Activated effector memory CD4-positive, alpha-beta T cell treated with anti-CD3 and anti-CD28 coated beads, Interleukin-2, amount 50 U/mL, for 16 hours (primary cell): ENCODE measurements around the gene QRICH1.

Experiments used
- DNase-seq: peaks from one replicate; pipeline ENCODE4 v3.0.0-alpha.2; 2020

The QRICH1 gene, protein sequence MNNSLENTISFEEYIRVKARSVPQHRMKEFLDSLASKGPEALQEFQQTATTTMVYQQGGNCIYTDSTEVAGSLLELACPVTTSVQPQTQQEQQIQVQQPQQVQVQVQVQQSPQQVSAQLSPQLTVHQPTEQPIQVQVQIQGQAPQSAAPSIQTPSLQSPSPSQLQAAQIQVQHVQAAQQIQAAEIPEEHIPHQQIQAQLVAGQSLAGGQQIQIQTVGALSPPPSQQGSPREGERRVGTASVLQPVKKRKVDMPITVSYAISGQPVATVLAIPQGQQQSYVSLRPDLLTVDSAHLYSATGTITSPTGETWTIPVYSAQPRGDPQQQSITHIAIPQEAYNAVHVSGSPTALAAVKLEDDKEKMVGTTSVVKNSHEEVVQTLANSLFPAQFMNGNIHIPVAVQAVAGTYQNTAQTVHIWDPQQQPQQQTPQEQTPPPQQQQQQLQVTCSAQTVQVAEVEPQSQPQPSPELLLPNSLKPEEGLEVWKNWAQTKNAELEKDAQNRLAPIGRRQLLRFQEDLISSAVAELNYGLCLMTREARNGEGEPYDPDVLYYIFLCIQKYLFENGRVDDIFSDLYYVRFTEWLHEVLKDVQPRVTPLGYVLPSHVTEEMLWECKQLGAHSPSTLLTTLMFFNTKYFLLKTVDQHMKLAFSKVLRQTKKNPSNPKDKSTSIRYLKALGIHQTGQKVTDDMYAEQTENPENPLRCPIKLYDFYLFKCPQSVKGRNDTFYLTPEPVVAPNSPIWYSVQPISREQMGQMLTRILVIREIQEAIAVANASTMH

DNA sequence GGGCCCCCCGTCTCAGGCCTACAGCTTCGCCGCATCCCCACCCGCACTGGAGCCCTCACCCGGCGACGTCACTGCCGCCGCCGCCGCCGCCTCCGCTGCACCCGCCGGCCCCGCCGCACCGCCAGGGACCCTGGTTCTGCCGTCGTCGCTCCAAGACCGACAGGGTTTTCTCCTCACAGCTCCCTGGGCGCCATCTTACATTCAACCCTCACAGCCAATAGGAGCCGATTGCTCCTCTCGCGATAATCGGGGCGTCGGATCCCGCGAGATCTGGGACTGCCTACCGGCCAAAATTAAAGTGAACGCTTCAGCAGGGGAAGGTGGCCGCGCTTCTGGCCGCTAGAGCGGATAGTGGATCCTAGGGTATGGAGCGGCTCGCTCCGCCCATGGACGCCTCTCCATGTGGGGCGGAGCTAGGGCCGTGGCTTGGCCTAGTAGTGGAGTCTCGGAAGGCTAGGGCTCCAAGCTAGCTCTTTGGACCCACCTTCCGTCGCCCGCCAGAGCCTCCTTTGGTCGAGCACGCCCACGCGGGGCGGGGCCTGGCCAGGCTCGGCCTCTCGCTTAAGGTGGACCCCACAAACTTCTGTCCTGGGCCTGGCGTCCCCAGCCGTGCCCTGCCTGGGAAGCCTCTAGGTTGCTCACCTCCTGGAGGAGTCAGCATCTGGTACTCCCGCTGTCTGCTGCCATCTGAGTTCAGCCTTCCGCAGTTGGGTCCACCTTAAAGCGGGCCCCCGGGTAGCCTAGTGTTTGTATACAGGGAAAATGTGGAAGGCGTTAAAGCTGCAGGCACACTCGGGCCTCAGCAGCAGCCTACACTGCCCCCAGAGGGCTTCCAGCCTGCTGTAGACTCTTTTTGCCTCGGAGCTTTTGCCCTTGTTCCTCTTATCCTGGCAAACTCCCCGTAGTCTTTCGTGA is at the start of gene QRICH1:
Gene QRICH1 (minus strand): TSS at position 219 of the 915 bp plus-strand sequence. CDS start 17,054 bp downstream, outside the sequence.
- peak; percentile 97 for DNase-seq

DNA sequence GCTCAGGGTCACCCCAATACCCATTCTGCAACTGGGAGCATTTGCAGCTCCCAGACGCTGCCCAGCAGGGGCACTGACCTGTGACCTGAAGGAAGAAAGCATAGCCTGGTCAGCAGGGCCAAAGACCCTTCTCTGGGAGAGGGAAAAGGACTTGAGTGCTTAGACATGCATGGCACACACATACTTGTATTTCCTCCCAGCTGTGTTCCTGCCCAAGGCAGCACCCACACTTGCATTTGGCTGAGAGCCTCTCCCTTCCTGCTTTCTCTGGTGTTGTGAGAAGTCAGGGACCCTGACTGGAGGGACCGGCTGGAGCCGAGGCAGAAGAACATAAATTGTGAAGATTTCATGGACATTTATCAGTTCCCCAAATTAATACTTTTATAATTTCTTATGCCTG is 46.2 kb upstream of the QRICH1 start:
- DNase-seq: no peak

DNA sequence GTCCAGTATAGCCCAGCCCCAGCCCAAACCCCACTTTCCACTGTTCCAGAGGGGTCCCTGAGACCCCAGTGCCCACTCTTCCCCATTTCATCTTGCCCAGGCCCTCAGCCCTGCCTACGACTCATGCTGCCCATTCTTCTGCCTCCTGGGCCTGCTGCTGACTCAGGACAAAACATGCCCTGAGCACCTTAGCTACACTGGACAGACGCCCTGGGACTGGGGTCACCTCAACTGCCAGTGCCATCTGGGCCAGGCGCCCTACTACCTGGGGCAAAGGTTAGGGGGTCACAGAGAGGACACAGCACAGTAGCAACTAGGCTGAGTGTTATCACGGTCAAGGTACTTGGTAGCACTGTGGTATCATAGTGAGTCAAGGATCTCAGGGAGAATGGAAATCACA is 41.6 kb upstream of the QRICH1 start:
- no peak for DNase-seq

DNA sequence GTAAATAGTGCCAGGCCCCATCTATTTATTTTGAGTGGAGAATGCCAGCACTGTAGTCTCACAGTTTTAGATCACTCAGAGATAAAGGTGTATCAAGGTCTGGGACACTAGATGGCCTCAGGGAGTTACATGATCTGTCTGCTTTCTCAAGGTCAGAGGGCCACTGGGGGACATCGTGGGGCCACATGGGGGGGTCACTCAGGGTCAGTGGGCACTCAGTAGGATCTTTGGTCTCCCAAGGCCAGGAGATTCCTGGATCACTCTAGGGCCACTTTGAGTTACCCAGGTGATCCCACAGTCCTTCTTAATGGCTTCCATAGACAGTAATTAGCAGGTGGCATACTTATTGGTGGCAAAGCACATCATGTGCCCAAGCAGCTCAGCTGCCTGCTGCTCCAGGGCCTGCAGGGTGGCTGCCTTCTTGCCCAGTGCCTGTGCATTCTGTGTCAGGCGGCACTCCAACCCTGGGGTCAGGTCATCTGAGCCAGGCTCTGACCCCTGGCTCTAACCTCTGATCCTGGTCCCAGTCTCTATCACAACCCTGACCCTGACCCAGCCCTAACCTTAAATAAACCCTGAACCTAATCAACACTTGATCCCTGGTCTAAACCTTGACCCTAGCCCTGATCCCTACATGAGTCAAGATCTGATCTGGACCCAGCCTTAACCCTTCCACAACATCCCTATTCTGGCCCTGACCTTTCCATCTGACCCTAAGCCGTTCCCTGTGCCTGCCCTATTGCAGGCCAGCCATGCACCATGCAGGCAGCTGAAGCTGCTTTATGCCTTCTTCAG is 40.8 kb upstream of the QRICH1 start:
- DNase-seq: no peak

DNA sequence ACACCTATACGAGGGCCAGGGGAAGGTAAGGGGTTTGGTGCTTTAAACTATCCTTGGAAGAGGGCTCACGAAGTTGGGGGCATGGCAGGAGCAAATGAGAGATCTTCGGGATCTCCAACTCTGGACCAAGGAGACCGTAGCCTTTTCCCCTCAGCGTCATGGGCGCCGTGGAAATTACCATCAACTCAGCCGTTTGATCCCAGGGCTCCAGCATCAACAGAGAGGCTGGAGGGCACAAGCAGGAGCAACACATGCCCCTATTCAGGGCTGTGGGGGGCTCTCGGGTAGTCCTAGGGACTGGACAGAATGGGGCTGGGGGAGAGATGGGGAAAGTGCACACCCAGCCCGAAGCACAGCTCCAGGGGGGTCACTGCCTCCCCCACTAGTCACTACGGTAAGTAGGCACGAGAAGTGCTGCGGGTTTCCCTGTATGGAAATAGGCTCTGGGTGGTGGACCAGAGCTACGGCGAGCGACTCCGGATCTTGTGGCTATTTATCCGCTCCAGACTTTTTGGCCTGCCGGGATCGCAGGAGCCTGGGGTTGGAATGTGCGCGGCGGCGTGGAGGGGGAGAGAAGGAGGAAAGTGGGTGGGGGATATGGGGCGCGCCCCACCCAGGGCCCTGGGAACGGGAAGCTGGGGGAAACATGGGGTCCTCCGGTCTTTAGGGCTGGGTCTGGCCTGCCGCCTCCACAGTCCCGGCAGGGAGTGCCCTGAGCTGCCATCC is 39.5 kb upstream of the QRICH1 start:
- no peak for DNase-seq

DNA sequence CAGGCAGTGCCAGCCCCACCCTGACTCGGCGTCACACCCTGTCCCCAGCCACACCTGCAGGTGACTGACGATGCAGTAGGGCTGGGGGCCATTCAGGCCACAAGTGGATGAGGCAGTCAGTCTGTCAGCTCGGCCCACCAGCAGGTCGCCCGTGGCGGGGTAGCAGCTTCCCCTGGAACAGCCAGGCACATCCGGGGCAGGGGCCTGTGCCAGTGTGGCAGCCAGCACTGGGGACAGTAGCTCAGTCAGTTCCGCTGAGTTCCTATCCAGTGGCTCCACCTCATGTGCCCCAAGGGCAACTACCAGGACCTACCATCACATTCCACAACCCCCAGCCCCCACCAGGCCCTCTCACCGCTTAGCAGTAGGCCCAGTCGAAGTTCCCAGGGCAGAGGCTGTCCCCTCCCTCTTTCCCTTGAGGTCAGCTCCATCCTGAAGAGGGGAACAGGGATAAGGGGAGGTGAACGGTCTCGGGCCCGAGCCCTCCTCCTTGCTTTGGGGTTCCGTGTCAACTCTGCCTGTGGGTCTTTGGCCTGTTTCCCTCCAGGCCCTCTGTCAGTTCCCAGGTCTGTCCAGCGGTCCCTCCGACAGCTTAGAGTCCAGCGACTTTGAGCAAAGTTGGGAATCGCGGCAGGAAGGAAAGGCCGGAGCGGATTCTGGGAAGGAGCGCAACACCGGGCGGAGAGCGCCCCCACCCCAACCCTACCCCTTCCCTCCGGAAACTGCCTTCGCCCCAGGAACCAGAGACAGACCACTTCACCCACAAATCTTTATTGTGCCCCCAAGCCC is 38.8 kb upstream of the QRICH1 start, which contains the start of gene LAMB2:
Gene LAMB2 (minus strand): TSS at position 614 of the 789 bp plus-strand sequence. CDS start 183 bp downstream, at position 431.
- DNase-seq: no peak

DNA sequence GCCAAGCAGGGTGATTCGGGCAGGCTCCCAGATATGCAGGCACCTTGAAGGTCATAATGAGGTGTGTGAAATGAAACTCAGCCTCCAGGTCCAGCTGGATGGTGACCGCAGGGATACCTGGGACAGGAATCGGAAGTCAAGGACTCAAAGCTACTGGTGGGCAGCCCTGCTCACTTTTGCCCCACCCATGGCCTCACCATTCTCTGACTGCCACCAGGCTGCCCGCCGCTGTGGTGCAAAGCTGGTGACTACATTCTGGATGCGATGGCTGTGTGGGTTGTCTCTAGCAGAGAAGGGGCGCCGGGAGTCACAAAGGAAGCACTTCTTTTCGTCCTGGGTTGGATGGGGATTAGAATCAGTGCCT is 38.2 kb upstream of the QRICH1 start:
- DNase-seq: no peak

DNA sequence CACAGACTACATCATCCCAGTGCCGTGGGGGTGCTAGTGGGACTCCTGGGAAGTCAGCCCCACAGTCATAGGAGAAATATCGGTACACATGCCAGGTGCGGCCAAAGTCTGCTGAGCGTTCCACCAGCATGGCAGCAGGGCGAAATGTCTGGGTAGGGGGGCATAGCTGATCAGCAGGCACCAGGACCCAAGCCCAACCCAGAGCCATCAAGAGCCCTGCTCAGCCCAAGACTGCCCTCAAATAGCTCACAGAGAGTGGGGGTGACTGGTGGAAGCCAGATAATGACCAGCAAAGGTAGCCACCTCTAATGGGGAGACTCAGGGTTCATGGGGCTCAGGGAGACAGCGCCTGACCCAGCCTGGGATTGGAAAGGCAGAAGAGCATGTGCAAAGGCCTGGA is 37.7 kb upstream of the QRICH1 start:
- DNase-seq: no peak

DNA sequence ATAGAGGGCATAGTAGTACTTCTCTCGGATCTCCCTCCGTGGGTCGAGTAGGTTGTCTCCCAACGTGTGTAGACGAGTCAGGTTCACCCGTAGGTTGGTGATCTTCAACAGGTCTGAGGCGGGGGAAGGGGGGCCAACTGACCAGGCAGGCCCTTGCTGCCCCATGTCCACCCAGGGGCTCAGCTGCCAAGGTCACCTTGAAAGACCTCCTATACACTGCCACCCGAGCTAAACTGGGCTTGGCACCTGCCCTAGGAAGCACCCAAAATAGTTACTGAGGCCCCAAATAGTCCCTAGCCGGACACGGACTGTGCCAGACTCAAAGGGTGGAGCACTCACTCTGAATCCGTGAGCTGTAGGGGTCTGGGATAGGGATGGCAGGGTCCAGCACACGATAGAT is 37.2 kb upstream of the QRICH1 start:
- DNase-seq: no peak

DNA sequence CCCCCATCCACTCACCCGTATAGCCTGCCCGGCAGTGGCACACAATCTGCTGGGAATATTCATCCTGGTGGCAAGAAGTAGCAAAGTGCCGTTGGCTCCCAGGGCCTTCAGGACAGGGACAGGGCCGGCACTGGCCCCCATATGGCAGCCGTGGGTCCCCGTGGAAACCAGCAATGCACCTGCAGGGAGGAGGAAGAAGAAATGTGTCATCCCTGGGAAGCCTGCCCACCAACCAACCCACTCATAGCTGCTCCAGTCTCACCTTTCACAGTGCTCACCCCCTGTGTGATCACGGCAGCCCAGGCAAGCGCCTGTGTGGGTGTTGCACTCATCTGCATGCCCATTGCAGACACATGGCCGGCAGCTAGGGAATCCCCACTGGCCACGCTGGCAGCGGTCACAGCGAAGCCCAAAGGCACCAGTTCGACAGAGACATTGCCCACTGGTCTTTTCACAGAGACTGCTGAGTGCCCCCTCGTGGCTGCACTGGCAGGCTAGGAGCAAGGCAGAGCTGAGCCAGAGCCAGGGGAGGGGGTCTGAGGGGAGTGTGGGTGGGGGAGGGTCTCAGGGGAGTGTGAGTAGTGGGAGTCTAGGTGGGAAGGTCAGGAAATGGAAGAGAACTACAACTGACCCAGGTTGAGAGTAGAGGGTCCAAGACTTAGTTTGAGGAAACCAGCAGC is 31.3 kb upstream of the QRICH1 start:
- no peak for DNase-seq

DNA sequence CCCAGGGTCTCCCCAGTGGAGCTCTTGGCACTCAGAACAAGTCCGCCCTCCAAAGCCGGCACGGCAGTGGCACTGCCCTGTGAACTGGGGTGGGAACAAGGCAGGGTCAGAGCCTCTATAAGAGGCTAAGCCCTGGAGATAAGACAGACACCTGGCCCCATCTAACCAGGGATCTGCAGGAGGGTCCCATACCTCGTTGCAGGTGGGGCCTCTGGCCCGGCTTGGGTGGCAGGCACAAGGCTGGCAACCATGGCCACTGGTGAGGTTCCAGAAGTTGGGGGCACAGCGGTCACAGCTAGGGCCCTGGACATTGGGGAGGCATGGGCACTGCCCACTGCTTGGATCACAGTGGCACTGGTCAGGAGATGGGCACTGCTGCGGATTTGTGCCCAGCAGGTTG is 30.3 kb upstream of the QRICH1 start:
- no peak for DNase-seq

DNA sequence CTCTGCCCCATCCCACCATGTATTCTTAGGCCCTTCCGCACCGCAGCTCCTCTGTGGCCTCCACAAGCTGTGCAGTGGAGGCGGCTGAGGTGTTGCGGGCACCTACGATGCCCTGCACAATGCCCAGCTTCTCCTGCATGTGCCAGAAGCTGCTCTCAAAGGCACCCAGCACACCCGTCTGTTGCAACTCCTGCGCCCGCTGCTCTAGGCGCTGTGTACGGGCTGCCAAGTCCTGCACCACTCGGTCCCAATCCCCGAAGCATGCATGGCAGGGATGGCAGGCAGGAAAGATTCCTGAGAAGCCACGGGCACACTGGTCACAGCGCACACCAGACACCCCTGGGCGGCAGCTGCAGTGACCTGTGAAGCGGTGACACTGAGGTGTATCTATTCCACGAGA is 29.8 kb upstream of the QRICH1 start:
- no peak for DNase-seq

DNA sequence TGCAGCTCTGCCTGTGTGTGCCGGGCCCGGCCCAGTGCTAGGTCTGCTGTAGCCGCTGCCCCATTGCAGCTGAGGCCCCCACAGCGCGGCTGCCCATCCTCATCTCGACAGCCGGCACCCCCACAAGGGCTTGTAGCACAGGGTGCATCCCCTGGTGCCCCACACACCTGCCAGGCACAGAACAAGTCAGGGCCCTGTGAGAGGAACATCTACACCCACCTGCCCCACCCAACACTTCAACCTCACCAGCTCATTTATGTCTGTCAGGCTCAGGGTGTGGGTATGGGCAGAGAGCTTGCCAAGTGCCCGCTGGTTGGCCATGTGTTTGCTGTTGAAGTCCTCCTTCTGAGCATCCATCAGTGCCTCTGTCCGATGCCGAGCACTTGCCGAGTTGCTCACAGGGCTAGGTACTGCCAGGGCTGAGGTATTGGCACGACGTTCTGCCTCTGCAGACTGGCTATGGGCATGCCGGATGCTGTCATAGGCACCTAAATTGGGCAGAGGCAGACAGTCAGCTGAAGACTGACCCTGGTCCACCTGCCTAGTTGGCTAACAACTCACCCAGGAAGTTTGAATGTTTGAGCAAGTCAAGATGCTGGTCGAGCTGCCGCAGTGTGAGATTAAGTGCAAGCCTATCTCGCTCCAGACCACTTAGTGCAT is 29.1 kb upstream of the QRICH1 start:
- no peak for DNase-seq

DNA sequence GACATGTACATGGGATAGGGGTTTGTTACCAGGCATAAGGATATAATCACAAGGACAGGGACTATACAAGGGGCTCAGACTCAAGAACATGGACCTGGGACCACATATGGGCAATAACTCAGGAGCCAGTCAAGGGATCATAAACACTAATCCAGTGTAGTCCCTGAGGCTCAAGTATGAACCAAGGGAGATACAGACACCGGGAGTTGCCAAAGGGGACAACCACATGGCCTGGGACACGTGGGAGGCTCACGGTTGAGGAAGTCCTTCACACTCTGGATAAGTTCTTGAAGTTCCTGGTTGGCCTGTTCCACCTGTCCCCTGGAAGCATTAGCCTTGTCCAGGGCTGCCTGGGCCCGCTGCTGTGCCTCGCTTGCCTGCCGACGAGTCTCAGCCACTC is 28.6 kb upstream of the QRICH1 start:
- no peak for DNase-seq

DNA sequence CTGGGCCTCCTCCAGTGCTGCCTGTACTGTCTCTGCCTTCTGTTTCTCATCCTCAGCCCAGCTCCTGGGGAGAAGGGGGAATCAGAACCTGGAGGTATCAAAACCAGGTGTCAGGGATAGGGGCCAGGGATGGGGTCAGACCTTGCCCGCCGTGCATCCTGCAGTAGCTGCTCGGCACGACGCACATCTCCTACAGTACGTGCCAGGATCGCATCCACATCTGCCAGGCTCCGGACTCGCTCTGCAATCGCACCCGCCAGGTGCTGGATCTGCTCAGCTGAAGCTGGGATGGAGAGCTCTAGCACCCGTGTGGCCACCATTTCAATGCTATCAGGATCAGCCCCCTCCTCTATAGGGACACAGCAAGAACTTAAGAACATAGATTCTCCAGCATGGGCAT is 28.2 kb upstream of the QRICH1 start:
- DNase-seq: no peak

DNA sequence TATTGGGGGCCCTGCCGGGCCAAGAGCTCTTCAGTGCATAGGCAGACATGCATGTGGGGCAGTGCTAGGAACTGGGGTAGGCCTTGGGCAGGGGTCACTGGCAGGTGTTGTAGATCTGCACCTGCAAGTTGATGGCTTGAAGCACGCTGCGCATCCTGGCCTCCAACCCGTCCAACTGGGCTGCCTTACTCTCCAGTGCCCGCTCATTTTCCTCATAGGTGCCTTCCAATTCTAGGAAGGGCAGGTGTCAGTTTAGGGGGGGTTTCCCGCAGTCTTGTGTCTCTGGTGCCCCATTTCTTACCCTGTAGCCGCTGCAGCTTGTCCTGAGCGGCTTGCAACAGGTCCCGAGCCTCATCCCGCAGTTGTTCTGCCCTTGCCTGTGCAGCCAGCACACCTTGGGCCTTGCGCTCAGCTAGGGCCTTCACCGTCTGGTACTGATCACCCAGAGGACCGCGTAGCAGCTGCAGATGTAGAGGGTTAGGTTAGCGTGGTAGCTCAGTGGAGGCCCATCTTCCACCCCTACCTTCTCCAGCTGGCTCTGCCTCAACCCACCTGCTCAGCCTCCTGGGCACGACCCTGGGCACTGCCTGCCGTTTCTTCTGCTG is 27.4 kb upstream of the QRICH1 start:
- DNase-seq: no peak

DNA sequence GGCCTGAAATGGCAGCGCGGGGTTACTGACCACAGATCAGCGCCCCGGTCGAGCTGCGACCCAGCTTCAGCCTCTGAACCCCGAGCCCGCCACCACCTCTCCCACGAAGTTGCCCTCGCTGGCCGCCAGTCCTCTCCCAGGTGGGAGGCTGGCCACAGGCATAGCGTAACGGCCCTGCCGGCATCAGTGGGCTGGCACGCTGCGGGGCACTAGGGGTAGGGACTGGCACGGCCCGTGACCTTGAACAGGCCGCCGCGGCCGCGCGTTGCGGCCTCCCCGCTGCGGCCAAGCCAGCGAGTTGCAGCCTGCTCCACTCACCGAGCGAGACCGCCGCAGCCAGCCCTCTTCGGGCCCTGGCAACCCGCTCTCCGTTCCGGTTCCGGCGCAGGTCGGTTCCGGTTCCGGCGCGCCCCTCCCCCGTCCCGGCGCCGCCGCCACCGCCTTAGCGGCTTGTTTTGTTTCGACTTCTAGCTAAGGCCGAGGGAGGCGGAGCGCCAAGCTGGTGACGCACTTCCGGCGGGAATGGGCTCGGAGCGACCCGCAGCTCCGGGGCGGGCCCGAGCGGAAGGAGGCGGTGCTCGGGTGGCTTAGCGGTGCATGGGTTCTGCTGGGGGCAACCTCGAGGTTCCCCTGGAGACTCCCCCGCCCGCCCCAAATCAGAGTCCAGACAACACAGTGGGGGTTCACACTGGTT is 26.7 kb upstream of the QRICH1 start, which contains the start of gene USP19:
Gene USP19 (minus strand): TSS at position 386 of the 694 bp plus-strand sequence. CDS start 1,678 bp downstream, outside the sequence.
- peak; percentile 98 for DNase-seq

DNA sequence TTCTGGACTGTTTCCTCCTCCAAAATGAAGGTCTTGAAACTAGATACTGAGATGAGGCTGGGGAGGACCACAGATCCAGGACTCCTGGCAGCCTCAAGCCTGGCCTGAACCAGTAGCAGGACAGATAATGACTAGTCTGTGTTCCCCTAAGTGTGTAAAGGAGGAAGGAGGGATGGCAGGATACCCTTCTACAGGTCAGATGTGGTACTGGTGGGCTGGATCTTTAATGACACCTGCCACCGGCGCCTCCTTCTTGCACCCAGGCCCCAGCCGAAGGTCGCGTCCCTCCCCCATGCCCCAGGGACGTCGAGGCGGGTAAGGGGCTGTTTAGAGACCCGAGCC is 26.2 kb upstream of the QRICH1 start:
- no peak for DNase-seq
